GM12873 (cell line): ENCODE data around the gene ITGB1.

Source experiments
- CTCF ChIP-seq: IDR thresholded peaks from 2 replicates; pipeline ENCODE4 v1.5.1; 2012; ENCODE audit warnings: low read depth, mild to moderate bottlenecking, moderate library complexity, low read length, control low read depth; ENCODE audit not compliant: insufficient read depth; ENCODE audit errors: missing control alignments

Gene ITGB1

GRCh38 chr10:32981760-32982159, 23.7 kb upstream of the ITGB1 start:
- no peak for TF ChIP-seq CTCF

GRCh38 chr10:32980558-32981468, 22.8 kb upstream of the ITGB1 start:
- peak; percentile 20 for TF ChIP-seq CTCF

- no peak for TF ChIP-seq CTCF
Measured at GRCh38 chr10:32980242-32980557, 22.2 kb upstream of the ITGB1 start.

GRCh38 chr10:32979041-32979440, 21.0 kb upstream of the ITGB1 start:
- no peak for TF ChIP-seq CTCF

- TF ChIP-seq CTCF: no peak
Measured at GRCh38 chr10:32976338-32976737, 18.3 kb upstream of the ITGB1 start.

- no peak for TF ChIP-seq CTCF
Measured at GRCh38 chr10:32972929-32973328, 14.9 kb upstream of the ITGB1 start.

GRCh38 chr10:32972460-32972859, 14.4 kb upstream of the ITGB1 start:
- no peak for TF ChIP-seq CTCF
